B cell (primary cell): ENCODE data around the gene ADCK2.

Experiments used
- EZH2 ChIP-seq: IDR thresholded peaks from 2 replicates; pipeline ENCODE4 v1.6.1; 2012; ENCODE audit warnings: borderline replicate concordance, low read depth, mild to moderate bottlenecking, moderate library complexity, low read length; ENCODE audit not compliant: insufficient read depth, poor library complexity, severe bottlenecking
- TF ChIP-seq, protein P1 (sequence below): fragments of 200-600 bp; IDR thresholded peaks from one replicate; pipeline ENCODE4 v1.8.0; 2022; ENCODE audit warnings: antibody characterized with exemption, mild to moderate bottlenecking

DNA sequence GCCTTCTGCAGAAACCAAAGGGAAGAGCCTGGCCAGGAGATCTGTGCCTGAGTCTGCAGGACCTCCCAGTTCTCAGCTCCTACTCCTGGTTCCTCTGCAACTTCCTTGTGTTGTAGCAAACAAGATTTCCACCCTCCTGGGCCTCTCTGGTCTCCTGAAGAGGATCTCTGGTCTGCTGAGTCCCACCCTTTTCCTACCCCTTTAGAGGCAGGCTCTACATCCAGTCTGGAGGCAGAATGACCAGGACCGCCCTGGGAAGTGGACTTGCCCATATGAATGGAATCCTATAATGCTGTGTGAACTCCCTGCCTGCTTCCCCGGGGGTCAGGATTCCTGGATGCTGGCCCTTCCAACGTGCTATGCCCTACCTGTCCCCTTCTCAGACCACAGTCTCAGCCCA lies 35.3 kb upstream of the ADCK2 start:
- TF ChIP-seq, protein P1, sequence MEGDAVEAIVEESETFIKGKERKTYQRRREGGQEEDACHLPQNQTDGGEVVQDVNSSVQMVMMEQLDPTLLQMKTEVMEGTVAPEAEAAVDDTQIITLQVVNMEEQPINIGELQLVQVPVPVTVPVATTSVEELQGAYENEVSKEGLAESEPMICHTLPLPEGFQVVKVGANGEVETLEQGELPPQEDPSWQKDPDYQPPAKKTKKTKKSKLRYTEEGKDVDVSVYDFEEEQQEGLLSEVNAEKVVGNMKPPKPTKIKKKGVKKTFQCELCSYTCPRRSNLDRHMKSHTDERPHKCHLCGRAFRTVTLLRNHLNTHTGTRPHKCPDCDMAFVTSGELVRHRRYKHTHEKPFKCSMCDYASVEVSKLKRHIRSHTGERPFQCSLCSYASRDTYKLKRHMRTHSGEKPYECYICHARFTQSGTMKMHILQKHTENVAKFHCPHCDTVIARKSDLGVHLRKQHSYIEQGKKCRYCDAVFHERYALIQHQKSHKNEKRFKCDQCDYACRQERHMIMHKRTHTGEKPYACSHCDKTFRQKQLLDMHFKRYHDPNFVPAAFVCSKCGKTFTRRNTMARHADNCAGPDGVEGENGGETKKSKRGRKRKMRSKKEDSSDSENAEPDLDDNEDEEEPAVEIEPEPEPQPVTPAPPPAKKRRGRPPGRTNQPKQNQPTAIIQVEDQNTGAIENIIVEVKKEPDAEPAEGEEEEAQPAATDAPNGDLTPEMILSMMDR: no peak
- no peak for TF ChIP-seq EZH2
